OCI-LY3 (cell line): ENCODE results near the gene HYCC1.

Experiments
- CTCF ChIP-seq: fragments of 200-600, 300-600 bp; sonication (generic); IDR thresholded peaks from 2 replicates; pipeline ENCODE4 v1.5.1; 2014; ENCODE audit warnings: antibody characterized with exemption, low read length, low read depth
- EZH2phosphoT487 ChIP-seq: fragments of 200-600 bp; shearing (Covaris generic); IDR thresholded peaks from 2 replicates; pipeline ENCODE4 v1.6.1; 2018; ENCODE audit warnings: antibody characterized with exemption, mixed run types, low read depth

DNA sequence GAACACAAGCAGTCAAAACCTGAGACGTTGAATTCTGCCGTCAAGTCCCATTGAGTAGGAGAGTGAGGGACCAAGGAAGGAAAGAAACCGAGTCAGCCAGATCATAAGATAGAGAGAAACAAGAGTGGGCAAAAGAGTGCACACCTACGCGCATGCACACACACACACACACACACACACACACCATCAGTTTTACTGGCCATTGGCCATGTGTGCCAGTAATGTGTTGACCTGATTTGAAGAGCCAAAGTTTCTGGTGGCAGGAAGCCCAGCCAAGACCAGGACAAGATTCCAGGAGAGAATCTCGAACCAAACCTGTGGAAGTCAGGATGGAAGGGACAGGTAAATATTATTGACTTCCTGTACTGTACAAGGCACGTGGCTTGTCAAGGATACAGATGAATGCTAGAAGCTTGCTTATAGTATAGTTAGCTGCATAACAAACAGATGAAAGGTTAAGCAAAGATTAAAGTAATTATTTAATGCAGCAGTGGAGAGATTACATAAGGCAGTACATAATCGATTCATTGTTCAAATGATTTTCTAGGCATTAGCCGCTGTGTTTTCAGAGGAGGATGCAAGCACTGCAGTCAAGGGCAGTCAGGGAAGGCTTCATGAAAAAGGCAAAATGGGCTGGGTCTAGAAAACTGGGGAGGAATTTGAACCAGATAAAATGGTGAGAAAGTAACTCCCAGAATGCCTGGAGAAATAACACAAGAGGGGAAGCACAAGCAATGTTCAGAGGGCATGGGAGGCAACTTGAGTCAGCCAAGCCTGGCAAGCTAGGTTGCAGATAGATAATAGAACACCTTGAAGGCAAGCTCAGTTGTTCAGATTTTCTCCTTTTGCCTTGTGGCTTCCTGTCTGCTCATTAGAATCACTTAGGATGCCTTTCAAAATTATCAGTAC lies 2.7 kb upstream of the HYCC1 start:
- TF ChIP-seq CTCF, result no peak
- no peak for TF ChIP-seq EZH2phosphoT487
